ENCODE results near the gene VSIG10.

The VSIG10 gene

DNA sequence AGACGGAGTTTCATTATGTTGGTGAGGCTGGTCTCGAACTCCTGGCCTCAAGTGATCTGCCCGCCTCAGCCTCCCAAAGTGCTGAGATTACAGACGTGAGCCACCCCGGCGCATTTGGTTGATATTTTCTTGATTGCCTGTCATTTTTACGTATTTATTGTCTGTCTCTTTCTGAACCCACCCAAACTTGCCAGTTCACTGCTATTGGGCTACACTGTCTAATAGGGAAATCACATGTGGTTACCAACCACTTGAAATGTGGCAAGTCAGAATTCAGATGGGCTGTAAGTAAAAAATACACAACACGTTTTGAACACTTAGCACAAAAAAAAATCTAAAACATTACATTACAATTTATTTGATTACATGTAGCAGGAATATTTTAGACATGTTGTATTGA is 44.9 kb downstream of the VSIG10 start:
- DNase-seq, result no peak

DNA sequence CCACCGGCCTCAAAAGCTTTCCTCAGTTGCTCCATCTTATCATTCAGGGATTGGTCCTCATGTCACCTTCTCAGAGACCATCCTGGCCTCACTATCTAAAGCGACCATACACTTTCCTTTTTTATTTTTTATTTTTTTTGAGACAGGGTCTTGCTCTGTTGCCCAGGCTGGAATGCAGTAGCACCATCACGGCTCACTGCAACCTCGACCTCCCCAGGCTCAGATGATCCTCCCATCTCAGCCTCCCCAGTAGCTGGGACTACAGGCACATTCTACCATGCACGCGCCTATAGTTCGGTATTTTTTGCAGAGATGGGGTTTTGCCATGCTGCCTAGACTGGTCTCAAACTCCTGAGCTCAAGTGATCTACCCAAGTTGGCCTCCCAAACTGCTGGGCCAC is 45.6 kb downstream of the VSIG10 start:
- DNase-seq, result no peak

- DNase-seq, result no peak
Observed at GRCh38 chr12:118055865-118056773, 47.7 kb downstream of the VSIG10 start.

DNA sequence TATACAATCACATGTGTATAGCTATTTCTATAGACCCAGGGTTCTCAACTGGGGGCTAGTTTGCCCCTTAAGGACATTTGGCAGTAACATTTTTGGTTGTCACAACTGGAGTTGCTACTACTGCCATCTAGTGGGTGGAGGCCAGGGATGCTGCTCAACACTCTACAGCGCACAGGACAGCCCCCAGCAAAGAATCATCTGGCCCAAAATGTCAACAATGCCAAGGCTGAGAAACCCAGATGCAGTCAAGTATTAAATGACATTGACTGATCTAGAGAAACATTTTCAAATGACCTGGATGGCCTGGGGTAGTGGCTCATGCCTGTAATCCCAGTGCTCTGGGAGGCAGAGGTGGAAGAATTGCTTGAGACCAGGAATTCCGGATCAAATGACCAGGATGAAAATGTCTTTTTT is 48.7 kb downstream of the VSIG10 start:
- peak; percentile 34 for DNase-seq

GRCh38 chr12:118053071-118053985 is 50.5 kb downstream of the VSIG10 start:
- DNase-seq, result no peak

DNA sequence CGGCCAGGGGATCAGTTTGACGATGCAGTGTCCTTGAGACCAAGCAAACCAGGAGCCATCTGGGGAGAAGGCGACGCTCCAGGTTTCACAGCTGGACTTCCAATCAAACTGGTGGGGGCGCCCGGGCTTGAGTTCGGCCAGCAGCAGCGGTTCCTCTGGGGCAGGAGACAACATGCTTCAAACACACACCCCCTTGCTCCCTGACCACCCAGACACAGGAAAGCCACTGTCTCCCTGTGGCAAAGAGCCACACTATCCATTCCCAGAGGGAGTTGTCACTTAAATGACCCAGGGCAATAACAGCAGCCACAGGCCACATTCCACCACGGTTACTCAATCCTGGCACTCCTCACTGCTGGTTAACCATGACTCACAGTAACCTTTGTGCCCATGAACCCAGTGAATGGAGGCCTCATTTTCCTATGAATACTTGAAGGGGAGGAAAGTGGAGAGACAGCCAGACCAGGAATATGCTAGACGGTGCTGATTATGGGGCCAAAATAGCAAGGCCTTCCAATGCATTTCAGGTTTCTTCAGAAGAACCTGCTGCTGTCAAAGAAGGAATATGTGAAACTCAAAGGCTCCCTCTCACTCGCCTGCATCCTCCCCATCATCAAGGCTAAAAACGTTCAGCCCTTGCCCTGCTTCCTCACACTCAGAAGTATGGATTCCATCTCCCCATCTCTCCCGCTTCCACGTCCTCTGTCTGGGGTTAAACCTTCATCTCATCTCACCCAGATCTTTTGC is 51.3 kb downstream of the VSIG10 start:
- no peak for DNase-seq

GRCh38 chr12:118050972-118051910 is 52.6 kb downstream of the VSIG10 start:
- no peak for DNase-seq

DNA sequence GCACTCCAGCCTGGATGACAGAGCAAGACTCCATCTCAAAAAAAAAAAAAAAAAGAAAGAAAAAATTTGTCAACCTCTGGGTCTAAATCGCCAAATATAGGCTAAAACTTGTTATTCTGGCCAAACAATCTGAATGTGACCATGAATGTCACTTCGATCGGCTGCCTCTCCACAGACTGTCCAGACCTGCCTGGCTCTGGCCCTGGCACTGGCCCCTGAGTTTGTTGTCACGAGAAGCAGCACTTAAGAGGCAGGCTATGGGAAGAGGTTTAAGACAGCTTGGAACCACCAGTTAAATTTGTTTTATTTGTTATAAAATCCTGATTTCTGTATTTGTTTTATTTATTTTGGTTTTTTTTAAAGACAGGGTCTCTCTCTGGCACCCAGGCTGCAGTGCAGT is 57.4 kb downstream of the VSIG10 start:
- DNase-seq, result no peak

DNA sequence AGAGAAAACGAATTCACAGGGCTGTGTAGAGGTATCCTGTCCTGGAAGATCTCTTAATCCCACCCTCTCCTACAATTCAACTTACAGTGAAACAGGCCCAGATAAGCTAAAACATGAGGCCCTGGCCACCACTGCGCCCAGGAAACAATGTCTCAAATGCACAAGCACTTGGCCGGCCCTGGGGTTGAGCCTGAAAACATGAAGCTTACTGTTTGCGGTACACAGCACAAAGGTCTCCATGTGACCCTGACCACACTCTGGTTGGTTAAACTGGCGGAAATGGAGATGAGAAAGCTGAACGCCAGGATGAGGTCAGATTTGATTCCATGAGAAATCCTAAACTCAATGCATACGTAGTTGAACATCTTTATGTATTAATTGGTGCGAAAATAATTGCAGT is 59.2 kb downstream of the VSIG10 start:
- DNase-seq, result no peak

- DNase-seq, result no peak
Observed at GRCh38 chr12:118044075-118044474, 59.7 kb downstream of the VSIG10 start.

GRCh38 chr12:118042091-118042490 is 61.7 kb downstream of the VSIG10 start:
- no peak for DNase-seq

- no peak for DNase-seq
Observed at GRCh38 chr12:118038137-118038536, 65.7 kb downstream of the VSIG10 start.

DNA sequence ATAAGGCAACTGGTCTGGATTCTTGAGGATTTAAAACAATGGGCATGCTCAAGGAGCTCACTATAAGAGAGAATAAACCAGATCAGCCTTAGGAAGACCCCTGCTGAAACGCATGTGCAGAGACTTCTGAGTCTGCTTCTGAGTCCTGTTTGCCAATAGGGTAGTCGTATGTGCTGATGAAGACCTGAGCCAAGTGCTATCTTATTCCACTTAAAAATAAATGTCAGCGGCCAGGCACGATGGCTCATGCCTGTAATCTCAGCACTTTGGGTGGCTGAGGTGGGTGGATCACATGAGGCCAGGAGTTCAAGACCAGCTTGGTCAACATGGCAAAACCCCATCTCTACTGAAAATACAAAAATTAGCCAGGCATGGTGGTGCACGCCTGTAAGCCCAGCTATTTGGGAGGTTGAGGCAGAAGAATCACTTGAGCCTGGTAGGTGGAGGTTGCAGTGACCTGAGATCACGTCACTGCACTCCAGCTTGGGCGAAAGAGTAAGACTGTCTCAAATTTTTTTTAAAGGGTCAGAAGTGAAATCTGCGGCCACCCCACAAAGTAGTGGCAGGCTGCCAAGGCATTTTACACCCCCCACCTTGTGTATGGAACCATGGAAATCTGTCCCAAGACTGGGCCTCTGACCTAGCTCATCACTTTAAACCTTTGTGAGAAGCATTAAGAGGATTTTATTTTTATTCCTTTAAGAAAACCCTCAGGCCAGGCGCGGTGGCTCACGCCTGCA is 67.0 kb downstream of the VSIG10 start:
- DNase-seq, result no peak

- DNase-seq, result no peak
Observed at GRCh38 chr12:118035190-118036041, 68.4 kb downstream of the VSIG10 start.

DNA sequence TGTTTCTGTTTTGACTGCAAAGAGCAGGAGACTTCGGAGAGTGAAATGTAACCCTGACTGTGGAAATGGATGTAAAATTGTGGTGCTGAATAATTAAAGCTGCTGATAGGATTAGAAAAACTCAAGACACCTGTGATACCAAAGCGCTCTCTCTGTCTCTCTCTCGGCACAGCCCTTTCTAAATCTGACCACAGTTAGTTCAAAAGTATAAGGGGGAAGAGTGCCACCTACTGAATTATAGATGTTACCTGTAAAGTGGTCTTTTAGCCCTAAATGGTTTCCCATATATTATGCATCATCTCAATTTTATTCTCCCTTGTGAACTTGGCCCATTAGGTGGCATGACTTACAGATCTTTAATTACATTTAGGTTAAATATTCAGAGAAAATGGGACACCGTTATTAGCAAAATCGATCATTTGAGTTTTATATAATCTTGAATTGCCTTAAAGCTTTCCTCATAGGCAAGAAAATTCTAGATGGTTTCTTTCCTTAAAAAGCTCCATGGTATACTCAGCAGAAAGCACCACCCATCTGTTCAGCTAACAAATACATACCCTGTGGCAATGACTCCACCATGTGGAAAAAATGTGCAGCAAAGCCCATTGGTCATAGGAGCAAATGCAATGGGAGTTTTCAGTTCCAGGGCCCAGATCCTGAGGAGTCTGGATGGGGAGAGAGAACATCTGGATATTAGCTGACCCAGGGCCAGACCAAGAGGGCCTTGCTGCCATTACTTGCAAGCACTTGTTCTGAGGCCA is 69.2 kb downstream of the VSIG10 start:
- peak; percentile 26 for DNase-seq

GRCh38 chr12:118033902-118034301 is 69.9 kb downstream of the VSIG10 start:
- no peak for DNase-seq

- DNase-seq, result no peak
Observed at GRCh38 chr12:118033323-118033722, 70.5 kb downstream of the VSIG10 start.

GRCh38 chr12:118032188-118032587 is 71.6 kb downstream of the VSIG10 start:
- DNase-seq, result no peak

DNA sequence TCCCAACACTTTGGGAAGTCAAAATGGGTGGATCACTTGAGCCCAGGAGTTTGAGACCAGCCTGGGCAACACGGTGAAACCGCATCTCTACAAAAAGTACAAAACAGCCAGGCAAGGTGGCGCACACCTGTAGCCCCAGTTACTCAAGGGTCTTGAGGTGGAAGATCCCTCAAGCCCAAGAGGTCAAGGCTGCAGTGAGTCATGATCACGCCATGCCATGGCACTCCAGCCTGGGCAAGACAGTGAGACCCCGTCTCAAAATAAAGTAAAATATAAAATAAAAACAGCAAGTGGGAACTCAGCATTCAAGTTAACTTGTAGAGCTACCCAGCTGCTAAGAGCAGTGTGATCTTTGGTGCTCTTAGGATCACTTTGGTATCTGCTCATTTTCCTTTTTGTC is 74.6 kb downstream of the VSIG10 start:
- DNase-seq, result no peak
